Omental fat pad (tissue), 4 donors: ENCODE results near the gene TMEM200B. TPM values are rescaled to one million over a fixed set of nuclear protein-coding genes. Genes with fewer than 3 reads are reported as not detected.
A peak's percentile ranks its signal among the peaks of the same experiment; 100 is the strongest.

ENCODE experiments used
- ATAC-seq: fragments of 150-250 bp; one replicate; pipeline ENCODE4 v1.9.1; 2016; ENCODE audit warnings: mild to moderate bottlenecking, moderate library complexity; ENCODE audit not compliant: low FRiP score
- DNase-seq: peaks from one replicate; pipeline ENCODE4 v3.0.0-alpha.2; 2019; ENCODE audit warnings: low spot score
- CTCF ChIP-seq, 3 donors: fragments of 450-650 bp; IDR thresholded peaks; one replicate each; pipeline ENCODE4 v1.5.1; 2016 to 2017; ENCODE audit warnings: antibody characterized with exemption in 3 of 3, mild to moderate bottlenecking in 3 of 3, moderate library complexity in 2 of 3
- total RNA-seq, 4 donors: library from RNA; depleted of rRNA; stranded (reverse); fragments of >200 nt; gene quantifications; one replicate each; pipeline ENCODE4 v1.1.0, GENCODE V29; 2016

TMEM200B gene
- total RNA-seq, 4 donors from 2014 or later = 7.2 to 26.8 (median 9.7) TPM

GRCh38 chr1:29120947-29121485 lies 2.7 kb downstream of the TMEM200B start:
- DNase-seq (no peak), ATAC-seq (no peak)
- peak in 1 of 3 donors; percentile 45 for TF ChIP-seq CTCF (IDR thresholded peaks at IDR 0.05)

- DNase-seq (no peak), ATAC-seq (no peak)
- TF ChIP-seq CTCF (IDR thresholded peaks at IDR 0.05) = no peak
Observed at GRCh38 chr1:29120367-29120766, 3.3 kb downstream of the TMEM200B start.

- DNase-seq (no peak), ATAC-seq (no peak)
- no peak for TF ChIP-seq CTCF (IDR thresholded peaks at IDR 0.05)
Observed at GRCh38 chr1:29119121-29119929, 4.4 kb downstream of the TMEM200B start.

GRCh38 chr1:29117381-29117780 lies 6.3 kb downstream of the TMEM200B start:
- no peak for TF ChIP-seq CTCF (IDR thresholded peaks at IDR 0.05)
- ATAC-seq (no peak), DNase-seq (no peak)

GRCh38 chr1:29114654-29115053 lies 9.0 kb downstream of the TMEM200B start:
- no peak for DNase-seq
- TF ChIP-seq CTCF (IDR thresholded peaks at IDR 0.05) = no peak
- ATAC-seq = no peak

GRCh38 chr1:29113413-29114117 lies 10.1 kb downstream of the TMEM200B start:
- DNase-seq (no peak), ATAC-seq (no peak)
- no peak for TF ChIP-seq CTCF (IDR thresholded peaks at IDR 0.05)
